ENCODE results near the gene GPR132. TPM values are rescaled to one million over a fixed set of nuclear protein-coding genes. Genes with fewer than 3 reads are reported as not detected.

GPR132 gene
- total RNA-seq, 2 experiments from 2014 or later, result 44.2 to 46.6 TPM

Other genes with a start within 250 kb of the GPR132 start
- gene CEP170B, start 200.2 kb downstream of the GPR132 start, total RNA-seq, result 1 to 10 TPM; 3.0 TPM
- gene PLD4, start 140.6 kb downstream of the GPR132 start, total RNA-seq, result not detected
- not detected for gene AHNAK2, start 87.1 kb downstream of the GPR132 start, total RNA-seq
- under 1 TPM; 0.60 to 0.77 TPM for gene CLBA1, start 79.6 kb downstream of the GPR132 start, total RNA-seq
- gene CDCA4, start 44.3 kb downstream of the GPR132 start, total RNA-seq, result 10 to 100 TPM; 53.0 to 56.6 TPM
- gene JAG2, start 103.3 kb upstream of the GPR132 start, total RNA-seq, result 1 to 10 TPM; 1.5 TPM
- 10 to 100 TPM; 18.3 to 21.4 TPM for gene NUDT14, start 115.9 kb upstream of the GPR132 start, total RNA-seq
- 10 to 100 TPM; 43.7 to 43.9 TPM for gene BTBD6, start 183.1 kb upstream of the GPR132 start, total RNA-seq
- gene BRF1, start 235.6 kb upstream of the GPR132 start, total RNA-seq, result 10 to 100 TPM; 39.0 to 50.9 TPM
- gene PACS2, start 249.3 kb upstream of the GPR132 start, total RNA-seq, result 10 to 100 TPM; 43.3 to 46.8 TPM